Mesothelial cell of epicardium (in vitro differentiated cells): ENCODE data around the gene MYZAP. TPM values are rescaled to one million over a fixed set of nuclear protein-coding genes. Genes with fewer than 3 reads are reported as not detected.

Experiments used
- DNase-seq, 2 experiments: peaks; one replicate each; pipeline ENCODE4 v3.0.0; 2021; ENCODE audit warnings: low spot score in 2 of 2; ENCODE audit not compliant: unreplicated experiment in 2 of 2
- H3K27ac Mint-ChIP-seq: 2 replicates; pipeline ENCODE4 v1.8.0; 2021; ENCODE audit warnings: mixed read lengths
- H3K27me3 Mint-ChIP-seq: 2 replicates; pipeline ENCODE4 v1.8.0; 2021; ENCODE audit warnings: low read depth, mixed read lengths
- H3K36me3 Mint-ChIP-seq: 2 replicates; pipeline ENCODE4 v1.8.0; 2021; ENCODE audit warnings: mixed read lengths
- H3K4me1 Mint-ChIP-seq: 2 replicates; pipeline ENCODE4 v1.8.0; 2021; ENCODE audit warnings: mixed read lengths
- H3K4me3 Mint-ChIP-seq: 2 replicates; pipeline ENCODE4 v1.8.0; 2021; ENCODE audit warnings: mild to moderate bottlenecking, moderate library complexity, mixed read lengths
- H3K9me3 Mint-ChIP-seq: 2 replicates; pipeline ENCODE4 v1.8.0; 2021; ENCODE audit warnings: mixed read lengths
- CTCF ChIP-seq: fragments of 200-600 bp; sonication (generic); IDR thresholded peaks from one replicate; pipeline ENCODE4 v1.5.0; 2021; ENCODE audit warnings: antibody characterized with exemption; ENCODE audit not compliant: unreplicated experiment
- total RNA-seq: library from RNA; stranded (reverse); gene quantifications from 3 replicates; pipeline ENCODE4 v1.2.1, GENCODE V29; 2021

MYZAP gene
- 3.3 to 3.9 TPM (median 3.8 TPM) in 3 replicates for total RNA-seq

- Mint-ChIP-seq H3K4me3 (peak within 1 kb of the TSS; percentile 73), H3K4me1 (peaks cover 17% of the 10 kb centered on the region), H3K27me3 (no peaks in the 10 kb centered on the region), H3K36me3 (no peaks in the 10 kb centered on the region), H3K27ac (peak within 1 kb of the TSS; percentile 28), H3K9me3 (no peaks in the 10 kb centered on the region)
- DNase-seq: peak; percentile 33 to 61
- TF ChIP-seq CTCF: no peak
Observed at GRCh38 chr15:57591822-57592367, at the start of gene MYZAP. Gene MYZAP, plus strand, starts transcription at chr15:57591904. Its CDS starts 131 bp downstream, at chr15:57592035.

GRCh38 chr15:57542505-57542817, 49.2 kb upstream of the MYZAP start:
- no peak overlapping the region for H3K27ac Mint-ChIP-seq
- peaks cover 8% of the 10 kb centered on the region for H3K9me3 Mint-ChIP-seq
- no peak for DNase-seq
- no peak overlapping the region for H3K4me3 Mint-ChIP-seq
- peaks cover 14% of the 10 kb centered on the region for H3K4me1 Mint-ChIP-seq
- peaks cover 35% of the 10 kb centered on the region for H3K36me3 Mint-ChIP-seq
- H3K27me3 Mint-ChIP-seq: no peaks in the 10 kb centered on the region
- TF ChIP-seq CTCF: no peak

- Mint-ChIP-seq H3K27me3 (no peaks in the 10 kb centered on the region), H3K9me3 (peaks cover 7% of the 10 kb centered on the region), H3K4me1 (peaks cover 10% of the 10 kb centered on the region), H3K36me3 (peaks cover 36% of the 10 kb centered on the region), H3K27ac (no peak overlapping the region), H3K4me3 (no peak overlapping the region)
- DNase-seq: no peak
- no peak for TF ChIP-seq CTCF
Observed at GRCh38 chr15:57544848-57545480, 46.7 kb upstream of the MYZAP start.

DNA sequence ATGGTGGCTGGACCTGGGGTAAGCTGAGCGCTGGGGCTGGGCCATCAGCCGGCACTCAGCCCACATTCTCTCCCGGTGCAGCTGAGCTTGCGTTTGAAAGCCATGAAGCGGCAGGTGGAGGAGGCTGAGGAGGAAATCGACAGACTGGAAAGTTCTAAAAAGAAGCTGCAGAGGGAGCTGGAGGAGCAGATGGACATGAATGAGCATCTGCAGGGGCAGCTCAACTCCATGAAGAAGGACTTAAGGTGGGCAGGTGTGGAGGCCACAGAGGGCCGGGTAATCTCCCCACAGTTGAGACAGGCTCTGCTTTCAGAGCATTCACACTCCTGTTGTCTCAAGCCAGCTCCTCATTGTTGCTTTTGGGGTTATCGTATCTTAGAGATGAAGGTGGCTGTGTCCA, 45.7 kb upstream of the MYZAP start:
- Mint-ChIP-seq H3K36me3 (peaks cover 25% of the 10 kb centered on the region), H3K4me3 (no peak overlapping the region), H3K9me3 (no peaks in the 10 kb centered on the region), H3K4me1 (peaks cover 17% of the 10 kb centered on the region), H3K27me3 (no peaks in the 10 kb centered on the region), H3K27ac (no peak overlapping the region)
- TF ChIP-seq CTCF: no peak
- no peak for DNase-seq

- H3K36me3 Mint-ChIP-seq: peaks cover 24% of the 10 kb centered on the region
- no peak for DNase-seq
- H3K9me3 Mint-ChIP-seq: no peaks in the 10 kb centered on the region
- no peak for TF ChIP-seq CTCF
- no peak overlapping the region for H3K4me3 Mint-ChIP-seq
- no peaks in the 10 kb centered on the region for H3K27me3 Mint-ChIP-seq
- no peak overlapping the region for H3K27ac Mint-ChIP-seq
- peaks cover 27% of the 10 kb centered on the region for H3K4me1 Mint-ChIP-seq
Observed at GRCh38 chr15:57547243-57547755, 44.4 kb upstream of the MYZAP start.
